Measurements from ENCODE around the gene TYRO3.

GRCh38 chr15:41530363-41530956, 28.6 kb upstream of the TYRO3 start:
- no peak for TF ChIP-seq CTCF (IDR thresholded peaks at IDR 0.05)
- no peak for TF ChIP-seq POLR2A (IDR thresholded peaks at IDR 0.05)
